Measurements from ENCODE around the gene FAT1. TPM values are rescaled to one million over a fixed set of nuclear protein-coding genes. Genes with fewer than 3 reads are reported as not detected.

The FAT1 gene
- total and polyA plus RNA-seq, 2 experiments from 2014 or later = 15.8 to 98.1 TPM

DNA sequence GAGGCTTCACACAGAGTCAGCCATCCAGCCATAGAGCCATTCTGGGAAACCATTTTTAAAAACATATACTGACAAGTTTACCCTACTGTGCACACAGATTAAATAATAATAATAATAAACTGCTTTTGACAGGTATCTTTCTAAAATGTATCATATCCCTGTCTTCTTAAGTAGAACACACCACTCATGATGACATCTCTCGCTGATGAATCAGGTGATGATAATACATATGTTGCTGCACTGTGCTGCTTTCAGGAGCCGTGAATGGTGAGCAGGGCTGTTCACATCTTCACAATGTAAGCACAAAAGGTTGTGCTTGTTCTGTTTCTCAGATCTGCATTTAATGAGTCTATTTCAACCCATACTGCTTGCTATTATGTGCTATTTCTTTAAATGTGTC lies 171.8 kb downstream of the FAT1 start:
- TF ChIP-seq, protein P1, sequence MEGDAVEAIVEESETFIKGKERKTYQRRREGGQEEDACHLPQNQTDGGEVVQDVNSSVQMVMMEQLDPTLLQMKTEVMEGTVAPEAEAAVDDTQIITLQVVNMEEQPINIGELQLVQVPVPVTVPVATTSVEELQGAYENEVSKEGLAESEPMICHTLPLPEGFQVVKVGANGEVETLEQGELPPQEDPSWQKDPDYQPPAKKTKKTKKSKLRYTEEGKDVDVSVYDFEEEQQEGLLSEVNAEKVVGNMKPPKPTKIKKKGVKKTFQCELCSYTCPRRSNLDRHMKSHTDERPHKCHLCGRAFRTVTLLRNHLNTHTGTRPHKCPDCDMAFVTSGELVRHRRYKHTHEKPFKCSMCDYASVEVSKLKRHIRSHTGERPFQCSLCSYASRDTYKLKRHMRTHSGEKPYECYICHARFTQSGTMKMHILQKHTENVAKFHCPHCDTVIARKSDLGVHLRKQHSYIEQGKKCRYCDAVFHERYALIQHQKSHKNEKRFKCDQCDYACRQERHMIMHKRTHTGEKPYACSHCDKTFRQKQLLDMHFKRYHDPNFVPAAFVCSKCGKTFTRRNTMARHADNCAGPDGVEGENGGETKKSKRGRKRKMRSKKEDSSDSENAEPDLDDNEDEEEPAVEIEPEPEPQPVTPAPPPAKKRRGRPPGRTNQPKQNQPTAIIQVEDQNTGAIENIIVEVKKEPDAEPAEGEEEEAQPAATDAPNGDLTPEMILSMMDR (IDR thresholded peaks at IDR 0.05; ENCODE audit: low read depth, low read length) = no peak
- Histone ChIP-seq H3K4me3 (no peak overlapping the region), H3K4me1 (ENCODE audit: low read depth) (no peaks in the 10 kb centered on the region), H3K27ac (no peak overlapping the region), H3K27me3 (peaks cover 50% of the 10 kb centered on the region), H3K36me3 (no peaks in the 10 kb centered on the region), H3K9me3 (ENCODE audit: low read depth) (no peaks in the 10 kb centered on the region)
- DNase-seq (ENCODE audit: low read depth in 1 of 2, low spot score in 1 of 2) = no peak

DNA sequence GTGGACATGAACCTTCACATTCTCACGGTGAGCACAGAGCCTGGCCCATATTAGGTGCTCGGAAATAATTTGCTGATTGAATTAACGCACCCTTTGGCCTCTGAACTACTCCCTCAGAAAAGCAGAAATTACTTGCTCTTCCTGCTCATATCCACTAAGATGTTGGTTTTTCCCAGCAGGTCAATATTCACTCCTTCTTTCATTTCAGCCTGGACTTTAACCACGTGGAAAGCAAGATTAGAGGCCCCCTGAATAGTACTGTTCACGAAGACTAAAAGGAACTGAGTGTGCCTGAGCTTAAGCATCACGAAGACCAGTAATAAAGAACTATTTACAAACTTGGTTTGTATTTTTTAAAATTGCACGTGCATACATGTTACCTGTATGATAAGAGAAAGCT lies 178.2 kb downstream of the FAT1 start:
- no peak for DNase-seq (ENCODE audit: low read depth in 1 of 2, low spot score in 1 of 2)
- H3K27ac ChIP-seq = no peak overlapping the region
- peaks cover 14% of the 10 kb centered on the region for H3K27me3 ChIP-seq
- no peak overlapping the region for H3K4me3 ChIP-seq
- TF ChIP-seq, protein P1 (IDR thresholded peaks at IDR 0.05; ENCODE audit: low read depth, low read length) = no peak
- H3K9me3 ChIP-seq (ENCODE audit: low read depth) = no peaks in the 10 kb centered on the region
- no peaks in the 10 kb centered on the region for H3K36me3 ChIP-seq
- H3K4me1 ChIP-seq (ENCODE audit: low read depth) = no peaks in the 10 kb centered on the region

DNA sequence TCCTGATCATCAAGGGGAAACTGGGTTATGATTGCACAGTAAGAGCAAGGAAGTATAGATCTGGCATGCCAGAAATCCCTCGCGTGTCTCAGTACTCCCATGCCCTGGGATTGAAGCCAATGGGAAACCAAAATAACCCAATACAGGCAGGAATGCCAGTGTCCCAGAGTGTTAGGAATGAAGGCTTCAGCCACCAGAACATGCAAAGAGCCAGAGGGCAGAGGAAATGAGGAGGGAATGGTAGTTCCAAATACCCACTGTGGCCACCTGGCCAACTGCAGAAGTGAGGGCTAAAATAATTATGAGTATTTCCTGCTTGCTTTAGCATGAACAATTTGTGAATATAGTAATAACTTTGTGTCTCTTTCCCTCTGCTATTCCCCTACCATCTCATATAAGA lies 180.4 kb downstream of the FAT1 start:
- TF ChIP-seq, protein P1 (IDR thresholded peaks at IDR 0.05; ENCODE audit: low read depth, low read length) = no peak

DNA sequence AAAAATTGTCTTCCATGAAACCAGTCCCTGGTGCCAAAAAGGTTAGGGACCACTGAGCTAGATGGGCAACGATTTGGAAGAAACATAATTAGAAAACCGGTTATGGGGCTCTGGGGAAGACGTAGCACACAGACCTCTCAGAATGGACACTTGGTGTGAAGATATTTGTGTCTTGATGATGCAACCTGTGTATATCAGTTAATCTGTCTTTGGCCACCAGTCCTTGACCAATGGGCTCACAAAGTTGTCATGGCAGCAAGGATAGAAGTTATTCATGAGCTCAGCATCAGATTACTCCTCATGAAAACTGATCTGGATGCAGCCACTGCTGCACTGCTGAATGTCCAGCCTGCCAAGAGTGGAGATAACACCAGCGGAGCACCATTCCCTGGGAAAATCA lies 181.9 kb downstream of the FAT1 start:
- Histone ChIP-seq H3K4me1 (ENCODE audit: low read depth) (no peaks in the 10 kb centered on the region), H3K36me3 (no peaks in the 10 kb centered on the region), H3K9me3 (ENCODE audit: low read depth) (no peaks in the 10 kb centered on the region), H3K27ac (no peak overlapping the region), H3K27me3 (no peaks in the 10 kb centered on the region), H3K4me3 (no peak overlapping the region)
- DNase-seq (ENCODE audit: low read depth in 1 of 2, low spot score in 1 of 2) = no peak
- TF ChIP-seq, protein P1 (IDR thresholded peaks at IDR 0.05; ENCODE audit: low read depth, low read length) = no peak

More for the DNA sequence above, 180.4 kb downstream of the FAT1 start:
- no peak overlapping the region for H3K4me3 ChIP-seq
- no peaks in the 10 kb centered on the region for H3K9me3 ChIP-seq (ENCODE audit: low read depth)
- no peaks in the 10 kb centered on the region for H3K27me3 ChIP-seq
- H3K27ac ChIP-seq = no peak overlapping the region
- no peak for DNase-seq (ENCODE audit: low read depth in 1 of 2, low spot score in 1 of 2)
- no peaks in the 10 kb centered on the region for H3K36me3 ChIP-seq
- H3K4me1 ChIP-seq (ENCODE audit: low read depth) = no peaks in the 10 kb centered on the region

DNA sequence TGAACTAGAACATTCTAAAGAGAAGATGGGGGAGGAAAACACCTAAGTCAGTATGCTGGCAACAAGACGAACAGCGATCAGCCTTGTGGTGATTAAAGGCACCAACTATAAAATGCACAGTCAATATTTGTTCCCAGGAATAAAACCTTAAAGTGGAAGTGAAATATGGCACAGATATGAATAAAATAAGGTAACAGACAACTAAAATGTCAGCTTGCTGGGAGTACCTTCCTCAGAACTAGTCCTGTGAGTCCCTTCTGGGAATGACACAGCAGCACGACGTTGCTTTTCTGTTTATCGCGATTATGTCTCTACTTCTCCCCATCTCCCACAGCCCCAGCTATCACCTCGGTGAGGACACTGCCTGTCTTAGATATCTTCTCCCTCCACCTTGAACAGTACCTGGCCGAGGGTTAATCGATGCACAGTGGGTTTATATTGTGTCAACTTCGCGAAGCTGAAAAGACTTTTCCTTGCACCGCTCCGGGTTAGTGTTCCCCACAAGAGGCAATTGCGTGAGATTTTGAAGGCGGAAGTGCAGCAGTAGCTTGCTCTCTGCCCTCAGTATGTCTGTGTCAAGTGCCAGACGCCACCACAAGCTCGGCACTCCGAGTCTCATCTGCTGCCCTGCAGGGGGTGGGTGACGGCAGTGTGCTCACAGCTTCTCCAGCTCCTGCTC lies 185.7 kb downstream of the FAT1 start:
- TF ChIP-seq, protein P1 (IDR thresholded peaks at IDR 0.05; ENCODE audit: low read depth, low read length) = no peak
- no peaks in the 10 kb centered on the region for H3K36me3 ChIP-seq
- H3K4me1 ChIP-seq (ENCODE audit: low read depth) = no peaks in the 10 kb centered on the region
- no peak overlapping the region for H3K4me3 ChIP-seq
- H3K9me3 ChIP-seq (ENCODE audit: low read depth) = no peaks in the 10 kb centered on the region
- H3K27ac ChIP-seq = no peak overlapping the region
- H3K27me3 ChIP-seq = no peaks in the 10 kb centered on the region
- DNase-seq (ENCODE audit: low read depth in 1 of 2, low spot score in 1 of 2) = no peak

Other genes with a start within 250 kb of the FAT1 start
- gene MTNR1A, start 168.3 kb downstream of the FAT1 start, total RNA-seq = 0.60 TPM in 1 of 2 replicates, not detected in the other
- gene MTNR1A, start 168.3 kb downstream of the FAT1 start, polyA plus RNA-seq = 0.10 TPM in 1 of 2 replicates, not detected in the other

All from cardiac muscle cell (in vitro differentiated cells and primary cell).